Vagina (tissue), 2 donors: ENCODE data around the gene GRIK4. TPM values are rescaled to one million over a fixed set of nuclear protein-coding genes. Genes with fewer than 3 reads are reported as not detected.

Experiments used
- DNase-seq, 2 donors: peaks; one replicate each; pipeline ENCODE4 v3.0.0-alpha.2; 2017; ENCODE audit errors: extremely low spot score in 2 of 2
- H3K27ac ChIP-seq: fragments of 200-600 bp; sonication (generic); one replicate; pipeline ENCODE4 v1.5.1; 2019
- H3K27me3 ChIP-seq: fragments of 200-600 bp; sonication (generic); one replicate; pipeline ENCODE4 v1.5.1; 2019
- H3K36me3 ChIP-seq, 2 donors: fragments of 200-600 bp; sonication (generic); one replicate each; pipeline ENCODE4 v1.5.1; 2017 to 2019
- H3K4me1 ChIP-seq: fragments of 200-600 bp; sonication (generic); one replicate; pipeline ENCODE4 v1.5.1; 2019
- H3K4me3 ChIP-seq, 2 donors: fragments of 200-600 bp; sonication (generic); 1 replicate in 1 of 2; 2 replicates in 1 of 2; pipeline ENCODE4 v1.5.1; 2016 to 2019
- H3K9me3 ChIP-seq: fragments of 200-600 bp; sonication (generic); one replicate; pipeline ENCODE4 v1.5.1; 2019
- POLR2A ChIP-seq, 2 donors: fragments of 450-650 bp; IDR thresholded peaks; one replicate each; pipeline ENCODE4 v1.6.1; 2017; ENCODE audit warnings: antibody characterized with exemption in 2 of 2, mild to moderate bottlenecking in 2 of 2, moderate library complexity in 2 of 2
- POLR2AphosphoS5 ChIP-seq, 2 donors: sonication (generic); formaldehyde crosslinking; IDR thresholded peaks; one replicate each; pipeline ENCODE4 v1.9.0; 2017; ENCODE audit warnings: antibody characterized with exemption in 2 of 2, mild to moderate bottlenecking in 2 of 2, low read depth in 1 of 2; ENCODE audit not compliant: insufficient read depth in 1 of 2
- intact Hi-C: fragments of 100-400 bp; cut with DNase I; formaldehyde crosslinking; loops from one replicate; pipeline ENCODE4 v1.15.1; 2023
- total RNA-seq: library from RNA; depleted of rRNA; stranded (reverse); fragments of >200 nt; gene quantifications from one replicate; pipeline ENCODE4 v1.2.3, GENCODE V29; 2016
- TF ChIP-seq, protein P1 (sequence below), 3 experiments: fragments of 450-650 bp in 2 of 3; fragments of 200-600 bp in 1 of 3; sonication (generic) in 1 of 3; IDR thresholded peaks; one replicate each; pipeline ENCODE4 v1.5.1; 2017 to 2019; ENCODE audit warnings: antibody characterized with exemption in 3 of 3, mild to moderate bottlenecking in 2 of 3, moderate library complexity in 2 of 3

Gene GRIK4
- total RNA-seq, 1 donor from 2014 or later: 0.25 TPM

- no peak for DNase-seq
- H3K4me1 ChIP-seq: no peaks in the 10 kb centered on the region
- no peaks in the 10 kb centered on the region for H3K36me3 ChIP-seq
- intact Hi-C loops: no loop called here
- H3K4me3 ChIP-seq: no peak overlapping the region
- TF ChIP-seq POLR2A (IDR thresholded peaks at IDR 0.05) (no peak), POLR2AphosphoS5 (IDR thresholded peaks at IDR 0.05; ENCODE audit: insufficient read depth in 1 of 2, low read depth in 1 of 2) (no peak)
- TF ChIP-seq, protein P1, sequence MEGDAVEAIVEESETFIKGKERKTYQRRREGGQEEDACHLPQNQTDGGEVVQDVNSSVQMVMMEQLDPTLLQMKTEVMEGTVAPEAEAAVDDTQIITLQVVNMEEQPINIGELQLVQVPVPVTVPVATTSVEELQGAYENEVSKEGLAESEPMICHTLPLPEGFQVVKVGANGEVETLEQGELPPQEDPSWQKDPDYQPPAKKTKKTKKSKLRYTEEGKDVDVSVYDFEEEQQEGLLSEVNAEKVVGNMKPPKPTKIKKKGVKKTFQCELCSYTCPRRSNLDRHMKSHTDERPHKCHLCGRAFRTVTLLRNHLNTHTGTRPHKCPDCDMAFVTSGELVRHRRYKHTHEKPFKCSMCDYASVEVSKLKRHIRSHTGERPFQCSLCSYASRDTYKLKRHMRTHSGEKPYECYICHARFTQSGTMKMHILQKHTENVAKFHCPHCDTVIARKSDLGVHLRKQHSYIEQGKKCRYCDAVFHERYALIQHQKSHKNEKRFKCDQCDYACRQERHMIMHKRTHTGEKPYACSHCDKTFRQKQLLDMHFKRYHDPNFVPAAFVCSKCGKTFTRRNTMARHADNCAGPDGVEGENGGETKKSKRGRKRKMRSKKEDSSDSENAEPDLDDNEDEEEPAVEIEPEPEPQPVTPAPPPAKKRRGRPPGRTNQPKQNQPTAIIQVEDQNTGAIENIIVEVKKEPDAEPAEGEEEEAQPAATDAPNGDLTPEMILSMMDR (IDR thresholded peaks at IDR 0.05): no peak
- H3K9me3 ChIP-seq: no peaks in the 10 kb centered on the region
- no peaks in the 10 kb centered on the region for H3K27me3 ChIP-seq
- no peak overlapping the region for H3K27ac ChIP-seq
These were observed 458.4 kb downstream of the GRIK4 start for GRCh38 chr11:120969993-120970392.

- Histone ChIP-seq H3K9me3 (no peaks in the 10 kb centered on the region), H3K27me3 (no peaks in the 10 kb centered on the region), H3K36me3 (no peaks in the 10 kb centered on the region), H3K4me1 (no peaks in the 10 kb centered on the region), H3K27ac (no peak overlapping the region), H3K4me3 (no peak overlapping the region)
- no peak for DNase-seq
- intact Hi-C loops: no loop called here
- TF ChIP-seq POLR2AphosphoS5 (IDR thresholded peaks at IDR 0.05; ENCODE audit: insufficient read depth in 1 of 2, low read depth in 1 of 2) (no peak), POLR2A (IDR thresholded peaks at IDR 0.05) (no peak)
- TF ChIP-seq, protein P1 (IDR thresholded peaks at IDR 0.05): no peak
These were observed 460.3 kb downstream of the GRIK4 start for GRCh38 chr11:120971825-120972224.

DNA sequence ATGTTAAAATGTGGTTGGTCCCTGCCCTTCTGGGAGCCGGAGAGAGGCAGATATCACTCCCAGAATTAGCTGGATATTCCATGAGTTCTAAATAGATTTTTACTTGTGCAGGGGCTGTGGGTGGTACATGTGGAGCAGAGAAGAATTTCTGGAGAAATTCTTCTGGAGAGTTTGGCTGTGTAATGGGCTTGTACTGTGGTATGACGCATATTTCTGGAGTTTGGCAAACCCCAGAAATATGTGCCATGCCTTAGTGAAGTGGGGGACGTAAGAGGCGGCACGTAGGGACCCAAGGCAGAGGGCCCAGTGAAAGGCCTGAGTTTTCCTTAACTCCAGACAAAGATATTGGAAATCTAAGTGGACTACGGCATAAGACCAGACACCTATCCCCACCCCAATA lies 461.1 kb downstream of the GRIK4 start:
- Histone ChIP-seq H3K36me3 (no peaks in the 10 kb centered on the region), H3K4me3 (no peak overlapping the region), H3K9me3 (no peaks in the 10 kb centered on the region), H3K4me1 (no peaks in the 10 kb centered on the region), H3K27ac (no peak overlapping the region), H3K27me3 (no peaks in the 10 kb centered on the region)
- no peak for DNase-seq
- TF ChIP-seq POLR2AphosphoS5 (IDR thresholded peaks at IDR 0.05; ENCODE audit: insufficient read depth in 1 of 2, low read depth in 1 of 2) (no peak), POLR2A (IDR thresholded peaks at IDR 0.05) (no peak)
- TF ChIP-seq, protein P1 (IDR thresholded peaks at IDR 0.05): no peak
- intact Hi-C loops: no loop called here

DNA sequence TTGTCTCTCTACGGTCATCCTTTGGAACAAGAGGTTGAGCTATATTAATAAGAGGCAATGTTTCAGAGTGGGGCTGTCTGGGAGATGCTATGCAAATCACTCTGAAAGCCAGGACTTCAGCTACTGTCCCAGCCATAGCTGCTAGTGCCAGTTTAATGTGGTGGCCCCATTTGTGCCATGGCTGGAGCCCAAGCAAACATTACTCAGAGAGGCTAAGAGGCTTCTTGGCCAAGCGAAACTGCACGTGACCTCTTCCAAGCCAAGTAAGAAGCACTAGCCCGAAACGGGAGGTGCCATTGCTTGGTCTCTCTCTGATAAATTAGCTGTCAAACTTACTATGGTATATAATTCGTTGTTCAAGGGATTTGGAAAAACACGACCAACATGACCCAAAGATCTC lies 462.0 kb downstream of the GRIK4 start:
- Histone ChIP-seq H3K9me3 (no peaks in the 10 kb centered on the region), H3K27me3 (no peaks in the 10 kb centered on the region), H3K27ac (no peak overlapping the region), H3K4me1 (no peaks in the 10 kb centered on the region), H3K36me3 (no peaks in the 10 kb centered on the region), H3K4me3 (no peak overlapping the region)
- TF ChIP-seq POLR2AphosphoS5 (IDR thresholded peaks at IDR 0.05; ENCODE audit: insufficient read depth in 1 of 2, low read depth in 1 of 2): no peak
- TF ChIP-seq, protein P1 (IDR thresholded peaks at IDR 0.05): no peak
- no peak for TF ChIP-seq POLR2A (IDR thresholded peaks at IDR 0.05)
- DNase-seq: no peak
- intact Hi-C loops: no loop called here

DNA sequence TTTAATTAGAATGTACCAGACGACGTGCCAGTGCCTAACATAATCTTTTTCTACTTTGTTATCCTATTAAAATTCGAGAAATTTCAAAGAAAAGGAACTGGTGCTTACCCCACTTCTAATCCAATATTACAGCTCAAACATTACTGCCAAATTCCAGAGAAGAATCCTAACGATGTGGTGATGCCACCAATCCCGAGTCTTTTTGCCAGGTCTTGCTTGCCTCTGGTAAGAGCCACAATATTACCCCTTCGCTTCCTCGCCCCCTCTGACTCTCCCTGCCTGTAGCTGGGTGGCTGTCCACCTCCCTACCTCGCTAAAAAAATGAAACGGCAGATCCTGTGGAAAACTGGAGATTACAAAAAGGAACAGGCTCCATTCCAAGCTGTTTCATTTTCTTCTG lies 462.9 kb downstream of the GRIK4 start:
- Histone ChIP-seq H3K36me3 (no peaks in the 10 kb centered on the region), H3K4me3 (no peak overlapping the region), H3K27me3 (no peaks in the 10 kb centered on the region), H3K9me3 (no peaks in the 10 kb centered on the region), H3K4me1 (no peaks in the 10 kb centered on the region), H3K27ac (no peak overlapping the region)
- intact Hi-C loops: no loop called here
- TF ChIP-seq, protein P1 (IDR thresholded peaks at IDR 0.05): no peak
- TF ChIP-seq POLR2A (IDR thresholded peaks at IDR 0.05) (no peak), POLR2AphosphoS5 (IDR thresholded peaks at IDR 0.05; ENCODE audit: insufficient read depth in 1 of 2, low read depth in 1 of 2) (no peak)
- no peak for DNase-seq
